AG10803 (cell line): ENCODE measurements around the gene SPATA18.
A peak's percentile ranks its signal among the peaks of the same experiment; 100 is the strongest.

Source experiments
- DNase-seq: peaks from one replicate; pipeline ENCODE4 v3.0.0; 2010; ENCODE audit warnings: low read depth
- H3K4me3 ChIP-seq: 2 replicates; pipeline ENCODE4 v1.5.1; 2011; ENCODE audit warnings: mild to moderate bottlenecking, low read length, control low read depth
- TF ChIP-seq, protein P1 (sequence below): conservative IDR thresholded peaks from 2 replicates; pipeline ENCODE4 v1.5.1; 2011; ENCODE audit warnings: mild to moderate bottlenecking, low read length, control low read depth, inconsistent platforms

SPATA18 gene

DNA sequence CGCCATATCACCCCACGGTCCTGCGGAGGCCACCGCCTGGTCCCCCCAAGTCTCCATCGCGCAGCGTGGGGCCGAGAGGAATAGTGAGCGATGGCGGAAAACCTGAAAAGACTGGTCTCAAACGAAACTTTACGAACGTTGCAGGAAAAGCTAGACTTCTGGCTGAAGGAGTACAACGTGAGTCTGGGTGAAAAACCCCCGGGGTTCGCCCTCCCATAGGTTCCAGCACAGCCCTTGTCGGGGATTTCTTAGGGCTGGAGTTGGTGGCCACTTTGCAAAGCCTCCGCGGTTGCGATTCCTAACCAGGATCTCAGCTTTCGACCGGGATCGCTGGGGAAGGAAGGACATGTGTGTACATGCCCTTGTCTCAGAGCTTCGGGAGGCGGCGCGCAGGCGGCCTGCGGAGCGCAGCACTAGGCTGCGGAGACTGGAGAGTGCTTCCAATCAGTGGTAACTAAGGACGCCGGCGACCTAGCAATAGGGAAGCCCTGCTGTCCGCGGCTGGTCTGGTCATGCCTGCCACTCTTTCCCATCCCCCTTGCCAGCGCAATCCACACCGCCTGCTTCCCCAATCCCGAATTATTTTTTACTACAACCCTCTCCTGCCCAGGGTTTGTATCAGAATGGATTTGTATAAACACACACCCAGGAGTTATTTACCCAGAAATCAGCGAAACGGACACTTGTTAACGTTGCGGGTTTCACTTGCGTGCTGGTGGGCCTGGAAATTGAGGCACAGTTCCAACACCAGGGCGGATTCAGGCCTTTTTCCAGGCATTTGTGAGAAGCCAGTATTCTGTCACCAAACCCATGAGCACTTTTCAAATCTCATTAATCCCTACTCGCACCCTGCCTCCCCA lies 741 bp downstream of the SPATA18 start:
- H3K4me3 ChIP-seq: peak overlapping the region; percentile 82

DNA sequence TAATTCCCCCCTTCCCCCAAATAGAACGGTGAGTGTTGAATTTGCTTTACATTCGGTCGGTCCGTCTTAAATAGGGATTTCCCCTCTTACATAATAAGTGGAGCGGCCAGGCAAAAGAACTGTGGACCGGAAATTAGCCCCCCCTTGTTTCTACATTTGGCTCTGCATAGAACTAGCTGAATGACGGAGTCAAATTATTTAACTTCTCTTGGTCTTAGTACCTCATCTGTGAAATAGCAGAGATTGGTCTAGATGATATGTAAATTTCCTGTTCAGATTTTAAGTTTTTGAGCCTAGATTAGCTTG lies 1.3 kb downstream of the SPATA18 start:
- DNase-seq: peak; percentile 30
- TF ChIP-seq, protein P1, sequence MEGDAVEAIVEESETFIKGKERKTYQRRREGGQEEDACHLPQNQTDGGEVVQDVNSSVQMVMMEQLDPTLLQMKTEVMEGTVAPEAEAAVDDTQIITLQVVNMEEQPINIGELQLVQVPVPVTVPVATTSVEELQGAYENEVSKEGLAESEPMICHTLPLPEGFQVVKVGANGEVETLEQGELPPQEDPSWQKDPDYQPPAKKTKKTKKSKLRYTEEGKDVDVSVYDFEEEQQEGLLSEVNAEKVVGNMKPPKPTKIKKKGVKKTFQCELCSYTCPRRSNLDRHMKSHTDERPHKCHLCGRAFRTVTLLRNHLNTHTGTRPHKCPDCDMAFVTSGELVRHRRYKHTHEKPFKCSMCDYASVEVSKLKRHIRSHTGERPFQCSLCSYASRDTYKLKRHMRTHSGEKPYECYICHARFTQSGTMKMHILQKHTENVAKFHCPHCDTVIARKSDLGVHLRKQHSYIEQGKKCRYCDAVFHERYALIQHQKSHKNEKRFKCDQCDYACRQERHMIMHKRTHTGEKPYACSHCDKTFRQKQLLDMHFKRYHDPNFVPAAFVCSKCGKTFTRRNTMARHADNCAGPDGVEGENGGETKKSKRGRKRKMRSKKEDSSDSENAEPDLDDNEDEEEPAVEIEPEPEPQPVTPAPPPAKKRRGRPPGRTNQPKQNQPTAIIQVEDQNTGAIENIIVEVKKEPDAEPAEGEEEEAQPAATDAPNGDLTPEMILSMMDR: no peak
- peak overlapping the region; percentile 82 for H3K4me3 ChIP-seq

More for the DNA sequence above, 741 bp downstream of the SPATA18 start:
- TF ChIP-seq, protein P1: no peak
- peak; percentile 91 for DNase-seq

- DNase-seq: no peak
- H3K4me3 ChIP-seq: no peak overlapping the region
- TF ChIP-seq, protein P1: no peak
Observed at GRCh38 chr4:52054254-52054653, 3.1 kb downstream of the SPATA18 start.

- peak; percentile 38 for DNase-seq
- H3K4me3 ChIP-seq: no peak overlapping the region
- TF ChIP-seq, protein P1: no peak
Observed at GRCh38 chr4:52057196-52057595, 6.1 kb downstream of the SPATA18 start.

GRCh38 chr4:52058275-52058674 lies 7.2 kb downstream of the SPATA18 start:
- no peak for DNase-seq
- no peak overlapping the region for H3K4me3 ChIP-seq
- TF ChIP-seq, protein P1: no peak

DNA sequence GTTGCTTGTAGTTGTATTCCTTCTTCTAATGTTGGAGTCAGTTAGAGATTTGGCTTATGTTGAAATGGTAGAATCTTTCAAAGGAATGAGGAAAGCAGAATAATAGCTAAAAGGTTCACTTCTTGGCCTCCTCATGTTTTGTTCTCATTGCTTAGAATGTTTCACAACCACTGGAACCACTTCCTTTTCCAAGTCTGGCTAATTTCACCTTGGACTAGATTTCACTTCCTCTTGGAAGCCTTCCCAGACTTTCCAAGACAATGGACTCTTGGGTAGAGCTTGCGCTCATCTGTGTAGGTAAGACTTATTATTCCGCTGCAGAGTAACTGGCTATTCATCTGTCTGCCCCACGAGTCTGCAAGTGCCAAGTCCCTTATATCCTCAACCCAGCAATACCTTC lies 8.3 kb downstream of the SPATA18 start:
- no peak overlapping the region for H3K4me3 ChIP-seq
- TF ChIP-seq, protein P1: no peak
- peak; percentile 75 for DNase-seq

DNA sequence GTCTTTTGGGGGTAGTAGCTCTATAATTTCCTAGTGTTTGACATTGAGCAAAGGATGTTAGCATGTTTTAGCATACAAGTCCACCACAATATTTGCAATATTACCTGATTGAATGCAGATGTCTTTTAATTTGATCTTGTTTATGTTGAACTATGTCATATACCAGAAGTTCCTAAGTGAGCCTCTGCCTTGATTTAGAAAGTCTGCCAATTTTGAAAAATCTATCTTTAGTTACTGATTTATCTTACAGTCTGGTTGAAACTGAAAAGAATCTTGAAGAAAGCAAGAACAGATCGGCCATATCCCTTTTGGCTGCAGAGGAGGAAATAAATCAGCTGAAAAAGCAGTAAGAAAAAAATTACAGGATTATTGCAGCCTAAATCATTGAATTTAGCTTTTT lies 18.5 kb downstream of the SPATA18 start:
- no peak for DNase-seq
- H3K4me3 ChIP-seq: no peak overlapping the region
- TF ChIP-seq, protein P1: no peak
